ENCODE results near the gene PRKAR1B.
"Not testable (repeated sequence)": the region's sequence is repeated elsewhere in the genome, so short reads cannot be mapped to it uniquely, and the experiment has no call there.

Gene PRKAR1B

GRCh38 chr7:744854-745430, 17.9 kb upstream of the PRKAR1B start:
- H3K27ac ChIP-seq: no peak overlapping the region
- TF ChIP-seq CTCF (conservative IDR thresholded peaks at IDR 0.05): no peak

GRCh38 chr7:744128-744520, 17.0 kb upstream of the PRKAR1B start:
- not testable (repeated sequence) for H3K27ac ChIP-seq

- H3K27ac ChIP-seq: not testable (repeated sequence)
Observed at GRCh38 chr7:743341-744127, 16.5 kb upstream of the PRKAR1B start.

GRCh38 chr7:742791-743190, 15.7 kb upstream of the PRKAR1B start:
- no peak for TF ChIP-seq CTCF (conservative IDR thresholded peaks at IDR 0.05)
- no peak overlapping the region for H3K27ac ChIP-seq

- TF ChIP-seq CTCF (conservative IDR thresholded peaks at IDR 0.05): no peak
- H3K27ac ChIP-seq: no peak overlapping the region
Observed at GRCh38 chr7:741850-742249, 14.8 kb upstream of the PRKAR1B start.

GRCh38 chr7:741191-741671, 14.2 kb upstream of the PRKAR1B start:
- no peak overlapping the region for H3K27ac ChIP-seq
- no peak for TF ChIP-seq CTCF (conservative IDR thresholded peaks at IDR 0.05)

GRCh38 chr7:739983-740942, 13.2 kb upstream of the PRKAR1B start:
- TF ChIP-seq CTCF (conservative IDR thresholded peaks at IDR 0.05): no peak
- no peak overlapping the region for H3K27ac ChIP-seq

GRCh38 chr7:739455-739982, 12.4 kb upstream of the PRKAR1B start:
- TF ChIP-seq CTCF (conservative IDR thresholded peaks at IDR 0.05): no peak

More at GRCh38 chr7:739455-739982, 12.4 kb upstream of the PRKAR1B start:
- H3K27ac ChIP-seq: peak overlapping the region; percentile 44; the same call in 1 of the 2 replicates
